Effector memory CD8-positive, alpha-beta T cell (primary cell): Measurements from ENCODE around the gene ZNRF2.

Experiments
- ATAC-seq: fragments of 150-1000 bp; cut with Tn5 transposase; replicated peaks from 2 replicates; pipeline ENCODE4 v1.10.0; 2021; ENCODE audit warnings: mild to moderate bottlenecking, moderate library complexity
- DNase-seq, 3 experiments: peaks; one replicate each; pipeline ENCODE4 v3.0.0; 2021
- H3K27ac Mint-ChIP-seq, 2 donors: one replicate each; pipeline ENCODE4 v1.8.0; 2022; ENCODE audit warnings: mild to moderate bottlenecking in 2 of 2, mixed read lengths in 2 of 2, moderate library complexity in 2 of 2
- H3K27me3 Mint-ChIP-seq, 2 donors: one replicate each; pipeline ENCODE4 v1.8.0; 2022; ENCODE audit warnings: mixed read lengths in 2 of 2
- H3K36me3 Mint-ChIP-seq: one replicate; pipeline ENCODE4 v1.8.0; 2022; ENCODE audit warnings: mild to moderate bottlenecking, moderate library complexity, mixed read lengths; ENCODE audit not compliant: insufficient read depth
- H3K4me1 Mint-ChIP-seq, 2 donors: one replicate each; pipeline ENCODE4 v1.8.0; 2022; ENCODE audit warnings: low read depth in 2 of 2, mixed read lengths in 2 of 2
- H3K4me3 Mint-ChIP-seq, 2 donors: one replicate each; pipeline ENCODE4 v1.8.0; 2022; ENCODE audit warnings: mild to moderate bottlenecking in 2 of 2, mixed read lengths in 2 of 2, moderate library complexity in 2 of 2
- H3K9me3 Mint-ChIP-seq, 2 donors: one replicate each; pipeline ENCODE4 v1.8.0; 2022; ENCODE audit warnings: mixed read lengths in 2 of 2
- total RNA-seq, 9 experiments: gene quantifications; one replicate each; lab custom pipeline; 2026; lab: John Stamatoyannopoulos, UW

The ZNRF2 gene
- 8.6 to 61.4 (median 18.0) reads per million in 9 experiments for total RNA-seq

- peaks cover 33% of the 10 kb centered on the region for H3K36me3 Mint-ChIP-seq
- peaks cover 36 to 52% of the 10 kb centered on the region in 2 donors for H3K4me1 Mint-ChIP-seq
- H3K4me3 Mint-ChIP-seq, result peak within 1 kb of the TSS; percentile 78 to 83
- H3K9me3 Mint-ChIP-seq, result peaks cover 0 to 2% of the 10 kb centered on the region in 2 donors
- peak within 1 kb of the TSS; percentile 88 to 89 for H3K27ac Mint-ChIP-seq
- DNase-seq (peak; percentile 96 to 98 (median 98)), ATAC-seq (peak; percentile 80)
- no peaks in the 10 kb centered on the region for H3K27me3 Mint-ChIP-seq
Observed at GRCh38 chr7:30284298-30285066, at the start of gene ZNRF2. Gene ZNRF2 (plus strand): TSS chr7:30284597. CDS start chr7:30285358, 761 bp downstream.

GRCh38 chr7:30237271-30237695 is 47.1 kb upstream of the ZNRF2 start:
- H3K4me1 Mint-ChIP-seq, result peaks cover 6 to 7% of the 10 kb centered on the region in 2 donors
- peaks cover 21 to 42% of the 10 kb centered on the region in 2 donors for H3K27me3 Mint-ChIP-seq
- no peak overlapping the region for H3K4me3 Mint-ChIP-seq
- ATAC-seq (no peak), DNase-seq (no peak)
- H3K9me3 Mint-ChIP-seq, result no peaks in the 10 kb centered on the region
- no peaks in the 10 kb centered on the region for H3K36me3 Mint-ChIP-seq
- no peak overlapping the region for H3K27ac Mint-ChIP-seq

- H3K4me1 Mint-ChIP-seq, result peaks cover 6 to 7% of the 10 kb centered on the region in 2 donors
- H3K27me3 Mint-ChIP-seq, result peaks cover 21 to 42% of the 10 kb centered on the region in 2 donors
- no peak overlapping the region for H3K4me3 Mint-ChIP-seq
- no peak for DNase-seq
- no peaks in the 10 kb centered on the region for H3K9me3 Mint-ChIP-seq
- H3K27ac Mint-ChIP-seq, result no peak overlapping the region
- no peak for ATAC-seq
- no peaks in the 10 kb centered on the region for H3K36me3 Mint-ChIP-seq
Observed at GRCh38 chr7:30238721-30239441, 45.5 kb upstream of the ZNRF2 start.

GRCh38 chr7:30240106-30240800 is 44.1 kb upstream of the ZNRF2 start:
- peaks cover 6 to 7% of the 10 kb centered on the region in 2 donors for H3K4me1 Mint-ChIP-seq
- H3K36me3 Mint-ChIP-seq, result no peaks in the 10 kb centered on the region
- H3K27ac Mint-ChIP-seq, result no peak overlapping the region
- peaks cover 21 to 42% of the 10 kb centered on the region in 2 donors for H3K27me3 Mint-ChIP-seq
- DNase-seq, result no peak
- H3K9me3 Mint-ChIP-seq, result no peaks in the 10 kb centered on the region
- no peak for ATAC-seq
- no peak overlapping the region for H3K4me3 Mint-ChIP-seq

- Mint-ChIP-seq H3K4me1 (peaks cover 6 to 7% of the 10 kb centered on the region in 2 donors), H3K4me3 (no peak overlapping the region), H3K27ac (no peak overlapping the region), H3K27me3 (peaks cover 21 to 36% of the 10 kb centered on the region in 2 donors), H3K9me3 (no peaks in the 10 kb centered on the region), H3K36me3 (no peaks in the 10 kb centered on the region)
- DNase-seq (no peak), ATAC-seq (no peak)
Observed at GRCh38 chr7:30241767-30242166, 42.6 kb upstream of the ZNRF2 start.

- Mint-ChIP-seq H3K9me3 (no peaks in the 10 kb centered on the region), H3K4me1 (peaks cover 6 to 7% of the 10 kb centered on the region in 2 donors), H3K27ac (no peak overlapping the region), H3K4me3 (no peak overlapping the region), H3K27me3 (peaks cover 18 to 21% of the 10 kb centered on the region in 2 donors), H3K36me3 (peaks cover 2% of the 10 kb centered on the region)
- DNase-seq, result no peak
- ATAC-seq, result no peak
Observed at GRCh38 chr7:30244340-30244739, 40.1 kb upstream of the ZNRF2 start.

- DNase-seq, result no peak
- ATAC-seq, result no peak
- Mint-ChIP-seq H3K27me3 (peaks cover 3 to 6% of the 10 kb centered on the region in 2 donors), H3K4me3 (no peak overlapping the region), H3K4me1 (peaks cover 2 to 7% of the 10 kb centered on the region in 2 donors), H3K27ac (no peak overlapping the region), H3K9me3 (no peaks in the 10 kb centered on the region), H3K36me3 (peaks cover 2% of the 10 kb centered on the region)
Observed at GRCh38 chr7:30245913-30246312, 38.5 kb upstream of the ZNRF2 start.

GRCh38 chr7:30246392-30246791 is 38.0 kb upstream of the ZNRF2 start:
- ATAC-seq, result no peak
- H3K36me3 Mint-ChIP-seq, result peaks cover 2% of the 10 kb centered on the region
- peaks cover 0 to 6% of the 10 kb centered on the region in 2 donors for H3K27me3 Mint-ChIP-seq
- H3K9me3 Mint-ChIP-seq, result no peaks in the 10 kb centered on the region
- H3K4me3 Mint-ChIP-seq, result no peak overlapping the region
- DNase-seq, result no peak
- H3K27ac Mint-ChIP-seq, result peak overlapping the region in 1 of 2 donors; percentile 44
- peaks cover 2 to 7% of the 10 kb centered on the region in 2 donors for H3K4me1 Mint-ChIP-seq

- peaks cover 2% of the 10 kb centered on the region for H3K36me3 Mint-ChIP-seq
- H3K27ac Mint-ChIP-seq, result no peak overlapping the region
- no peak overlapping the region for H3K4me3 Mint-ChIP-seq
- DNase-seq (no peak), ATAC-seq (no peak)
- no peaks in the 10 kb centered on the region for H3K9me3 Mint-ChIP-seq
- H3K27me3 Mint-ChIP-seq, result no peaks in the 10 kb centered on the region
- H3K4me1 Mint-ChIP-seq, result peaks cover 2 to 7% of the 10 kb centered on the region in 2 donors
Observed at GRCh38 chr7:30247541-30248401, 36.6 kb upstream of the ZNRF2 start.

GRCh38 chr7:30249316-30249715 is 35.1 kb upstream of the ZNRF2 start:
- ATAC-seq (no peak), DNase-seq (no peak)
- peaks cover 2% of the 10 kb centered on the region for H3K36me3 Mint-ChIP-seq
- peaks cover 2 to 10% of the 10 kb centered on the region in 2 donors for H3K4me1 Mint-ChIP-seq
- H3K27me3 Mint-ChIP-seq, result no peaks in the 10 kb centered on the region
- no peaks in the 10 kb centered on the region for H3K9me3 Mint-ChIP-seq
- no peak overlapping the region for H3K4me3 Mint-ChIP-seq
- no peak overlapping the region for H3K27ac Mint-ChIP-seq

- Mint-ChIP-seq H3K4me3 (no peak overlapping the region), H3K9me3 (no peaks in the 10 kb centered on the region), H3K27me3 (no peaks in the 10 kb centered on the region), H3K36me3 (peaks cover 2% of the 10 kb centered on the region), H3K27ac (peak overlapping the region in 1 of 2 donors; percentile 14), H3K4me1 (peaks cover 2 to 10% of the 10 kb centered on the region in 2 donors)
- ATAC-seq, result no peak
- no peak for DNase-seq
Observed at GRCh38 chr7:30249986-30250774, 34.2 kb upstream of the ZNRF2 start.

- Mint-ChIP-seq H3K27me3 (no peaks in the 10 kb centered on the region), H3K4me1 (peaks cover 2 to 10% of the 10 kb centered on the region in 2 donors), H3K9me3 (no peaks in the 10 kb centered on the region), H3K36me3 (peaks cover 2% of the 10 kb centered on the region), H3K4me3 (no peak overlapping the region), H3K27ac (no peak overlapping the region)
- no peak for DNase-seq
- no peak for ATAC-seq
Observed at GRCh38 chr7:30251708-30252329, 32.6 kb upstream of the ZNRF2 start.
